ENCODE results near the gene DLGAP1.

DNA sequence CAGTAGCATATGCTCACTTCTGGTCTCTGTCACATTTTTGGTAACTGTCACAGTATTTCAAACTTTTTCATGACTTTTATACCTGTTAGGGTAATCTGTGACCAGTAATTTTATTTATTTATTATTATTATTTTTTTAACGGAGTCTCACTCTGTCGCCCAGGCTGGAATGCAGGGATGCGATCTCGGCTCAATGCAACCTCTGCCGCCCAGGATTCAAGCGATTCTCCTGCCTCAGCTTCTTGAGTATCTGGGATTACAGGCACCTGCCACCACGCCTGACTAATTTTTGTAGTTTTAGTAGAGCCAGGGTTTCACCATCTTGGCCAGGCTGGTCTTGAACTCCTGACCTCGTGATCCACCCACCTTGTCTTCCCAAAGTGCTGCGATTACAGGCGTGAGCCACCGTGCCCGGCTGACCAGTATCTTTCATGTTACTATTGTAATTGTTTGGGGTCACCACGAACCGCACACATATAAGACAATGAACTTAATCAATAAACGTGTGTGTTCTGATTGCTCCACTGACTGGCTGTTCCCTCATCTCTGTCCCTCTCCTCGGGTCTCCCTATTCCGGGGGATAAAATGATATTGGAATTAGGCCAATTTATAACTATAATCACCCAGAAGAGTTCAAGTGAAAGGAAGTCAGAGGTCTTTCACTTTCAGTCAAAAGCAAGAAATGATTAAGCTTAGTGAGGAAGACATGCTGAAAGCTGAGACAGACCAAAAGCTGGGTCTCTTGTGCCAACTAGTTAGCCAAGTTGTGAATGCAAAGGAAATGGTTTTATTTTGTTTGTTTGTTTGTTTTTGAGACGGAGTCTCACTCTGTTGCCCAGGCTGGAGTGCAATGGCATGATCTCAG is 982.2 kb downstream of the DLGAP1 start:
- TF ChIP-seq POLR2A (IDR thresholded peaks at IDR 0.05; ENCODE audit: low read length), result no peak
- TF ChIP-seq GATA1 (IDR thresholded peaks at IDR 0.05; ENCODE audit: low read depth, low read length), result no peak

Measured in erythroblast (primary cell).